DOHH2 (cell line): ENCODE results near the gene CTBP1.

Experiments
- H3F3A ChIP-seq: fragments of 200-600 bp; sonication (generic), shearing (Covaris generic); 2 replicates; pipeline ENCODE4 v1.6.0; 2016; ENCODE audit warnings: antibody characterized with exemption, mild to moderate bottlenecking; ENCODE audit not compliant: control insufficient read depth, insufficient read depth
- H3K27ac ChIP-seq: fragments of 200-600 bp; sonication (generic); 2 replicates; pipeline ENCODE4 v1.5.1; 2014; ENCODE audit warnings: low read depth, mild to moderate bottlenecking, low read length, moderate library complexity
- H3K27me3 ChIP-seq: fragments of 200-600 bp; sonication (generic); 2 replicates; pipeline ENCODE4 v1.6.1; 2014; ENCODE audit warnings: mild to moderate bottlenecking, low read length, mixed read lengths; ENCODE audit not compliant: control insufficient read depth
- H3K36me3 ChIP-seq: fragments of 200-600 bp; sonication (generic); 2 replicates; pipeline ENCODE4 v1.6.1; 2014; ENCODE audit warnings: mild to moderate bottlenecking, low read length, moderate library complexity, mixed read lengths; ENCODE audit not compliant: control insufficient read depth
- H3K4me1 ChIP-seq: fragments of 200-600 bp; sonication (generic); 2 replicates; pipeline ENCODE4 v1.6.1; 2014; ENCODE audit warnings: mild to moderate bottlenecking, low read length, mixed read lengths; ENCODE audit not compliant: control insufficient read depth
- H3K4me2 ChIP-seq: fragments of 200-600 bp; sonication (generic); 2 replicates; pipeline ENCODE4 v1.6.0; 2014; ENCODE audit warnings: mild to moderate bottlenecking, low read length, moderate library complexity
- H3K4me3 ChIP-seq: fragments of 200-600 bp; sonication (generic); 2 replicates; pipeline ENCODE4 v1.5.1; 2014; ENCODE audit warnings: mild to moderate bottlenecking, low read length, mixed read lengths
- H3K79me2 ChIP-seq: fragments of 200-600 bp; sonication (generic); 2 replicates; pipeline ENCODE4 v1.6.1; 2014; ENCODE audit warnings: mild to moderate bottlenecking, low read length, mixed read lengths; ENCODE audit not compliant: control insufficient read depth
- H3K9me2 ChIP-seq: fragments of 200-600 bp; sonication (generic); replicated peaks from 2 replicates; pipeline ENCODE4 v1.6.1; 2014; ENCODE audit warnings: mild to moderate bottlenecking, low read length, mixed read lengths; ENCODE audit not compliant: control insufficient read depth
- H3K9me3 ChIP-seq: fragments of 200-600 bp; sonication (generic); 2 replicates; pipeline ENCODE4 v1.6.1; 2014; ENCODE audit warnings: antibody characterized with exemption, low read length, mixed read lengths; ENCODE audit not compliant: control insufficient read depth, insufficient read depth
- H4K20me1 ChIP-seq: fragments of 200-600 bp; sonication (generic); 2 replicates; pipeline ENCODE4 v1.6.0; 2014; ENCODE audit warnings: low read depth, mild to moderate bottlenecking, antibody characterized with exemption, low read length, moderate library complexity; ENCODE audit not compliant: control insufficient read depth, insufficient read depth
- EZH2phosphoT487 ChIP-seq: fragments of 200-600 bp; sonication (generic); IDR thresholded peaks from 2 replicates; pipeline ENCODE4 v1.6.1; 2017; ENCODE audit warnings: borderline replicate concordance, mild to moderate bottlenecking, antibody characterized with exemption, low read length, moderate library complexity, mixed read lengths
- TF ChIP-seq, protein P1 (sequence below): fragments of 200-600 bp; sonication (generic); IDR thresholded peaks from one replicate; pipeline ENCODE4 v1.5.1; 2014; ENCODE audit warnings: antibody characterized with exemption, mild to moderate bottlenecking, low read depth, low read length; ENCODE audit not compliant: poor library complexity, severe bottlenecking

The CTBP1 gene

DNA sequence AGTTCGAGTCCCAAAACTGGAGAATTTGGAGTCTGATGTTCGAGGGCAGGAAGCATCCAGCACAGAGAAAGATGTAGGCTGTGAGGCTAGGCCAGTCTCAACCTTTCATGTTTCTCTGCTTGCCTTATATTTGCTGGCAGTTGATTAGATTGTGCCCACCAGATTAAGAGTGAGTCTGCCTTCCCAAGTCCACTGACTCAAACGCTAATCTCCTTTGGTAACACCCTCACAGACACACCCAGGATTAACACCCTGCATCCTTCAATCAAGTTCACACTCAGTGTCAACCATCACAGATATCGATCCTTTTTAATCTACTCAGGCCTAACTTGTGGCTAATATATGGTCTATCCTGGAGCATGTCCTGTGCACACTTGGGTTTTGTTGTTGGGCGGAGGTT lies 22.8 kb upstream of the CTBP1 start:
- Histone ChIP-seq H3F3A (peaks cover 5% of the 10 kb centered on the region), H3K4me3 (no peak overlapping the region), H4K20me1 (no peaks in the 10 kb centered on the region), H3K36me3 (no peaks in the 10 kb centered on the region), H3K9me2 (no peaks in the 10 kb centered on the region), H3K4me2 (no peak overlapping the region), H3K9me3 (peaks cover 12% of the 10 kb centered on the region; the same call in 1 of the 2 replicates), H3K27me3 (no peaks in the 10 kb centered on the region), H3K79me2 (no peaks in the 10 kb centered on the region), H3K27ac (no peak overlapping the region), H3K4me1 (peaks cover 17% of the 10 kb centered on the region)
- TF ChIP-seq EZH2phosphoT487: no peak
- TF ChIP-seq, protein P1, sequence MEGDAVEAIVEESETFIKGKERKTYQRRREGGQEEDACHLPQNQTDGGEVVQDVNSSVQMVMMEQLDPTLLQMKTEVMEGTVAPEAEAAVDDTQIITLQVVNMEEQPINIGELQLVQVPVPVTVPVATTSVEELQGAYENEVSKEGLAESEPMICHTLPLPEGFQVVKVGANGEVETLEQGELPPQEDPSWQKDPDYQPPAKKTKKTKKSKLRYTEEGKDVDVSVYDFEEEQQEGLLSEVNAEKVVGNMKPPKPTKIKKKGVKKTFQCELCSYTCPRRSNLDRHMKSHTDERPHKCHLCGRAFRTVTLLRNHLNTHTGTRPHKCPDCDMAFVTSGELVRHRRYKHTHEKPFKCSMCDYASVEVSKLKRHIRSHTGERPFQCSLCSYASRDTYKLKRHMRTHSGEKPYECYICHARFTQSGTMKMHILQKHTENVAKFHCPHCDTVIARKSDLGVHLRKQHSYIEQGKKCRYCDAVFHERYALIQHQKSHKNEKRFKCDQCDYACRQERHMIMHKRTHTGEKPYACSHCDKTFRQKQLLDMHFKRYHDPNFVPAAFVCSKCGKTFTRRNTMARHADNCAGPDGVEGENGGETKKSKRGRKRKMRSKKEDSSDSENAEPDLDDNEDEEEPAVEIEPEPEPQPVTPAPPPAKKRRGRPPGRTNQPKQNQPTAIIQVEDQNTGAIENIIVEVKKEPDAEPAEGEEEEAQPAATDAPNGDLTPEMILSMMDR: no peak

DNA sequence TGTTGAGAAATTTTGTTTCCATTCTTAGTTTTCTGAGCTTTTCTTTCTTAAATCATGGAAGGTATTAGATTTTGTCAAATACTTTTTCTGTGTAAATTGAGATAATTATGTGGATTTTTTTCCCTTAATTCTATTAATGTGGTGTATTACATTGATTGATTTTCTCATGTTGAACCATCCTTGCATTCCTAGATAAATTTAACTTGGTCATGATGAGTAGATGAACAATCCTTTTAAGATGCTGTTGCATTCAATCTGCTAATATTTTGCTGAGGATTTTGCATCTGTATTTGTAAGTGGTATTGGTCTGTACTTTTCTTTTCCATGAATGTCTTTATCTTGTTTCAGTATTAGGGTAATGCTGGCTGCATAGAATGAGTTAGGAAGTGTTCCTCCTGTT lies 20.3 kb upstream of the CTBP1 start:
- TF ChIP-seq, protein P1: no peak
- TF ChIP-seq EZH2phosphoT487: no peak
- Histone ChIP-seq H3K4me2 (no peak overlapping the region), H3K9me3 (peaks cover 12% of the 10 kb centered on the region; the same call in 1 of the 2 replicates), H3K36me3 (no peaks in the 10 kb centered on the region), H3K4me1 (peaks cover 17% of the 10 kb centered on the region), H3K4me3 (no peak overlapping the region), H4K20me1 (no peaks in the 10 kb centered on the region), H3K9me2 (no peaks in the 10 kb centered on the region), H3K27me3 (no peaks in the 10 kb centered on the region), H3K27ac (no peak overlapping the region), H3F3A (peaks cover 5% of the 10 kb centered on the region), H3K79me2 (no peaks in the 10 kb centered on the region)

DNA sequence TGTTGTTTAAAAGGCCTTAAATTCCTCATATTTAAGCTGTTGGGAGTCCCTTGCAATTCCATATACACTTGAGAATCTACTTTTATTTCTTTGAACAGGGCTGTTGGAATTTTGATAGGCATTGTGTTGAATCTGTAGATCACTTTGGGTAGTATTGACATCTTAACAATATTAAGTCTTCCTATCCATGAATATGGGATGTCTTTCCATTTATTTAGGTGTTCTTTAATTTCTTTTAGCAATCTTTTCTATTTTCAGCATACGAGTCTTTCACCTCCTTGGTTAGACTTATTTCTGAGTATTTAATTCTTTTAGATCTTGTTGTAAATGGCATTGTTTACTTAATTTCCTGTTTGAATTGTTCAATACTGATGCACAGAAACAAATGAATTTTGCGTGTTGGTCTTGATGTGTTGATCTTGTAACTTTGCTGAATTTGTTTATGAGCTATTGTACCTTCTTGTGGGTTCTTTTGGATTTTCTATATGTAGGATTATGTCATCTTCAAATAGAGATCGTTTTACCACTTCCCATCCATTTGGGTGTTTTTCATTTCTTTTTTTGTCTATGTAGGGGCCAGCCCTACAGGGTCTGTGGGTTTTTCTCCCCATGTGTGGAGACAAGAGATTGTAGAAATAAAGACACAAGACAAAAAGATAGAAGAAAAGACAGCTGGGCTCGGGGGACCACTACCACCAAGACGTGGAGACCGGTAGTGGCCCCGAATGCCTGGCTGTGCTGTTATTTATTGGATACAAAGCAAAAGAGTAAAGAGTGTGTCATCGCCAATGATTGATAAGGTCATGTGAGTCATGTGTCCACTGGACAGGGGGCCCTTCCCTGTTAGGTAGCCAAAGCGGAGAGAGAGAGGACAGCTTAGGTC lies 18.2 kb upstream of the CTBP1 start:
- Histone ChIP-seq H3F3A (peaks cover 5% of the 10 kb centered on the region), H3K9me3 (peaks cover 12% of the 10 kb centered on the region; the same call in 1 of the 2 replicates), H3K27ac (no peak overlapping the region), H4K20me1 (no peaks in the 10 kb centered on the region), H3K27me3 (no peaks in the 10 kb centered on the region), H3K4me2 (peak overlapping the region; percentile 64), H3K36me3 (no peaks in the 10 kb centered on the region), H3K4me3 (peak overlapping the region; percentile 64), H3K9me2 (no peaks in the 10 kb centered on the region), H3K79me2 (no peaks in the 10 kb centered on the region), H3K4me1 (peaks cover 17% of the 10 kb centered on the region)
- no peak for TF ChIP-seq EZH2phosphoT487
- TF ChIP-seq, protein P1: no peak
